HG03521 (cell line): ENCODE data around the gene ZNF580.

Experiments
- ATAC-seq: cut with Tn5 transposase; IDR thresholded peaks from one replicate; pipeline ENCODE4 v1.9.1; 2021; ENCODE audit warnings: mild to moderate bottlenecking, moderate library complexity; ENCODE audit not compliant: unreplicated experiment

The ZNF580 gene

GRCh38 chr19:55644191-55644833, 3.5 kb downstream of the ZNF580 start:
- ATAC-seq, result no peak

- no peak for ATAC-seq
Observed at GRCh38 chr19:55644842-55645511, 4.2 kb downstream of the ZNF580 start.

- ATAC-seq, result no peak
Observed at GRCh38 chr19:55645512-55645881, 4.7 kb downstream of the ZNF580 start.

GRCh38 chr19:55646889-55647731, 6.3 kb downstream of the ZNF580 start:
- ATAC-seq, result no peak

GRCh38 chr19:55647732-55648584, 7.2 kb downstream of the ZNF580 start, which contains the start of gene CCDC106:
TSS of gene CCDC106 (plus strand) at chr19:55648212. CDS start at chr19:55649047, 835 bp downstream.
- peak; percentile 27 for ATAC-seq

- no peak for ATAC-seq
Observed at GRCh38 chr19:55648585-55649267, 7.9 kb downstream of the ZNF580 start.

- no peak for ATAC-seq
Observed at GRCh38 chr19:55649268-55650125, 8.7 kb downstream of the ZNF580 start.

- ATAC-seq, result no peak
Observed at GRCh38 chr19:55650126-55650557, 9.3 kb downstream of the ZNF580 start.

- ATAC-seq, result no peak
Observed at GRCh38 chr19:55650602-55651230, 9.9 kb downstream of the ZNF580 start.

- ATAC-seq, result no peak
Observed at GRCh38 chr19:55651236-55651635, 10.4 kb downstream of the ZNF580 start.

- no peak for ATAC-seq
Observed at GRCh38 chr19:55652311-55653128, 11.7 kb downstream of the ZNF580 start.

- peak; percentile 46 for ATAC-seq
Observed at GRCh38 chr19:55653651-55654322, 13.0 kb downstream of the ZNF580 start.

- ATAC-seq, result peak; percentile 58
Observed at GRCh38 chr19:55654323-55654867, 13.6 kb downstream of the ZNF580 start.

- ATAC-seq, result peak; percentile 28
Observed at GRCh38 chr19:55654868-55655647, 14.3 kb downstream of the ZNF580 start, which contains the start of gene U2AF2. TSS of gene U2AF2 (plus strand) at chr19:55655035. CDS start at chr19:55655105, 70 bp downstream.

- ATAC-seq, result no peak
Observed at GRCh38 chr19:55655648-55656040, 14.8 kb downstream of the ZNF580 start.

- no peak for ATAC-seq
Observed at GRCh38 chr19:55656552-55656951, 15.8 kb downstream of the ZNF580 start.
